Right atrium auricular region (tissue), 2 donors: ENCODE measurements around the gene PHACTR1. TPM values are rescaled to one million over a fixed set of nuclear protein-coding genes. Genes with fewer than 3 reads are reported as not detected.

Source experiments
- DNase-seq: peaks from one replicate; pipeline ENCODE4 v3.0.0-alpha.2; 2019; ENCODE audit warnings: low spot score
- H3K27ac ChIP-seq, 2 donors: fragments of 200-600 bp; sonication (generic); 1 replicate in 1 of 2; 2 replicates in 1 of 2; pipeline ENCODE4 v1.5.1; 2016 to 2019
- H3K27me3 ChIP-seq, 2 donors: fragments of 200-600 bp; sonication (generic); one replicate each; pipeline versions ENCODE4 v1.5.1 to v1.6.0; 2017 to 2019
- H3K36me3 ChIP-seq: fragments of 200-600 bp; sonication (generic); one replicate; pipeline ENCODE4 v1.5.1; 2016
- H3K4me1 ChIP-seq, 2 donors: fragments of 200-600 bp; sonication (generic); one replicate each; pipeline versions ENCODE4 v1.5.1 to v1.6.0; 2017 to 2019
- H3K4me3 ChIP-seq, 2 donors: fragments of 200-600 bp; sonication (generic); 1 replicate in 1 of 2; 2 replicates in 1 of 2; pipeline ENCODE4 v1.5.1; 2017 to 2019; ENCODE audit warnings: mild to moderate bottlenecking in 1 of 2, moderate library complexity in 1 of 2
- H3K9me3 ChIP-seq, 2 donors: fragments of 200-600 bp; sonication (generic); one replicate each; pipeline ENCODE4 v1.5.1; 2019
- total RNA-seq, 2 donors: library from RNA; depleted of rRNA; stranded (reverse); fragments of >200 nt; gene quantifications; one replicate each; pipeline ENCODE4 v1.1.0, GENCODE V29; 2016
- TF ChIP-seq, protein P1 (sequence below), 2 donors: fragments of 200-600 bp; sonication (generic); IDR thresholded peaks; one replicate each; pipeline ENCODE4 v1.5.1; 2019; ENCODE audit warnings: antibody characterized with exemption in 2 of 2

PHACTR1 gene
- total RNA-seq, 2 donors from 2014 or later, result 19.1 to 46.0 TPM

DNA sequence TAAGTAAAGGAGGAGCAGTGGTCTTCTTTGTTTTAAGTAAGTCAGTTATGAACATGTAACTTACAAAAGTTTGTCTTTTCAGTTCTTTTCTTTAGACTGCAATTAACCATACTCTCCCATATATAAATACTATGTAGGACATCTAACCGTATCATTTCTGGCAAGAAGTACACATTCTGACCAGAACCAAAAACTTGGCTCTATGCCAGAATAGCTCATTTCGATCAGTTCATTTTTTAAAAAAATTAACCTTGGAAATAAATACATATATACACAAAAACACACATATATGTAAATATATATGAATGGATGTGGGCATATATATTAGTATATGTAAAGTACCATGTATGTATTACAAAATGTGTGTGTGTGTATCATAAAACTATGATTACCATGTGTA is 145.0 kb downstream of the PHACTR1 start:
- TF ChIP-seq, protein P1, sequence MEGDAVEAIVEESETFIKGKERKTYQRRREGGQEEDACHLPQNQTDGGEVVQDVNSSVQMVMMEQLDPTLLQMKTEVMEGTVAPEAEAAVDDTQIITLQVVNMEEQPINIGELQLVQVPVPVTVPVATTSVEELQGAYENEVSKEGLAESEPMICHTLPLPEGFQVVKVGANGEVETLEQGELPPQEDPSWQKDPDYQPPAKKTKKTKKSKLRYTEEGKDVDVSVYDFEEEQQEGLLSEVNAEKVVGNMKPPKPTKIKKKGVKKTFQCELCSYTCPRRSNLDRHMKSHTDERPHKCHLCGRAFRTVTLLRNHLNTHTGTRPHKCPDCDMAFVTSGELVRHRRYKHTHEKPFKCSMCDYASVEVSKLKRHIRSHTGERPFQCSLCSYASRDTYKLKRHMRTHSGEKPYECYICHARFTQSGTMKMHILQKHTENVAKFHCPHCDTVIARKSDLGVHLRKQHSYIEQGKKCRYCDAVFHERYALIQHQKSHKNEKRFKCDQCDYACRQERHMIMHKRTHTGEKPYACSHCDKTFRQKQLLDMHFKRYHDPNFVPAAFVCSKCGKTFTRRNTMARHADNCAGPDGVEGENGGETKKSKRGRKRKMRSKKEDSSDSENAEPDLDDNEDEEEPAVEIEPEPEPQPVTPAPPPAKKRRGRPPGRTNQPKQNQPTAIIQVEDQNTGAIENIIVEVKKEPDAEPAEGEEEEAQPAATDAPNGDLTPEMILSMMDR (IDR thresholded peaks at IDR 0.05), result no peak
- Histone ChIP-seq H3K27me3 (no peaks in the 10 kb centered on the region), H3K36me3 (no peaks in the 10 kb centered on the region), H3K4me3 (no peak overlapping the region), H3K9me3 (no peaks in the 10 kb centered on the region), H3K4me1 (no peaks in the 10 kb centered on the region), H3K27ac (no peak overlapping the region)
- DNase-seq, result no peak

DNA sequence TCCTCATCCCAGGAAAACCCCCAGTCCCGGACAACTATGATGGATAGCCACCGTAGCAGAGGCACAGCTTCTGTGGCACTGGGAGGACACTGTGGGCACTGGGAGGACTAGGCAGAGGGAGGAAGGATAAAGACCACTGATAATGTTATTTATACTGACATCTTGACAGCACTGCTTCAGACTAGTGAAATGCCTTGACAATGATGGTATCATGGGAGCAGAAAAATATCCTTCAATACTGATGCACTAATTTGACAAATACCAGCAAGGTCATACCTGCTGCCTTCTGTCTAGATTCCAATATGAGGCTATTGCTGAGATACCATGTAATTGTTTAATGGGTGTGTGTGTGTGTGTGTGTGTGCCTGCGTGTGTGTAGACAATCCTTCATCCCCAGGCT is 148.6 kb downstream of the PHACTR1 start:
- Histone ChIP-seq H3K27ac (no peak overlapping the region), H3K9me3 (no peaks in the 10 kb centered on the region), H3K36me3 (no peaks in the 10 kb centered on the region), H3K27me3 (no peaks in the 10 kb centered on the region), H3K4me1 (no peaks in the 10 kb centered on the region), H3K4me3 (no peak overlapping the region)
- TF ChIP-seq, protein P1 (IDR thresholded peaks at IDR 0.05), result no peak
- DNase-seq, result no peak

DNA sequence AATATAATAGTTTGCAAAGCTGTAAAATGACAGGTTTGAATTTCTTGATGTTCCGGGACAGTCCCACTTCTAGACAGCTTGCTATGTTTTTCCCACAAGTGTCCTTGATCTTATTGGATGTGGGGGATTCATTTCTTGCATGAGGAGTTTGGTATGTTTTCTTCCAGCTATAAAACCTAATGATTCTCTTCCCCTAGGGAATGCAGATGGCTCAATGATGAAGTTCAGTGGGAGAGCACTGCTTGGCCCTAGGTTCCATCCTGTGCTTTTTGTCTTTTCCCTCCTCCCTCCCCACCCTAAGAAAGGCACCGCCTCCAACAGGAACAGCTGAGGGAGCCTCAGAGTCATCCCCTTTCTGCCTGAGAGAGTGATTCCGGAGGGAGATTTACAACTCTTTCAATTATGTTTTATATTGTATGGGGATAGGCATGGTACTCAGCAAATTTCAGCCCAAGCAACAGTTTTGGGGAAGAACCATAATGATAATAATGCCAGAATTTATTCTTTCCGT is 149.2 kb downstream of the PHACTR1 start:
- TF ChIP-seq, protein P1 (IDR thresholded peaks at IDR 0.05), result no peak
- no peak overlapping the region for H3K27ac ChIP-seq
- DNase-seq, result no peak
- no peaks in the 10 kb centered on the region for H3K36me3 ChIP-seq
- no peaks in the 10 kb centered on the region for H3K9me3 ChIP-seq
- no peak overlapping the region for H3K4me3 ChIP-seq
- no peaks in the 10 kb centered on the region for H3K27me3 ChIP-seq
- no peaks in the 10 kb centered on the region for H3K4me1 ChIP-seq

DNA sequence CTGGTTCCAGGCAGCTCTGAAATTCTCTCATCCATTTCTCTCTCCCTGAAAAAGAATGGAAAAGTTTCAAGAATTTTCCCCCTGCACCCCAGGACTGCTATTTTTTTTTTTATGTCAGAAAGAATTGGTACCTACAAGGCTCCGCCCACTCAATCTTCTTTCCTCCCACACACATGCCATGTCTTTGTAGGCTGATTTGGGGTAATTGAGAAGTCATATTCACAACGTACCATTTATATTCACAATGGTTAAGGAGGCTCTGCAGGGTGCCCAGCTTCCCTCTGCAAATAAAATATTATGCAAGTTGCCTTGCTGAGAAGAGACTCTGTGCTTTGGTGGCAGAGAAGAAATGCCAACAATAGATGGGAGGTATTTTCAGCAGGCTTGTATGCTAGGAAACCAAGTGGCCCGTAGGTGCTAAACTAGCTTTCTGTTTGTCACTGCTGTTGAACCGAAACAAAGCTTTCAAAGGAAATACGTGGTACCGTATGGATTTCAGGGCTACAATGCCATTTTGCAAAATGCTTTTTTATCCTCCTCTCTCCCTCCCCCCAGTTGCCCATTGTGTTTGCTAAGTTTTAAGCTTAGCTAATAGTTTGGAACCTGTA is 150.0 kb downstream of the PHACTR1 start:
- TF ChIP-seq, protein P1 (IDR thresholded peaks at IDR 0.05), result no peak
- H3K36me3 ChIP-seq, result no peaks in the 10 kb centered on the region
- H3K4me3 ChIP-seq, result no peak overlapping the region
- no peaks in the 10 kb centered on the region for H3K9me3 ChIP-seq
- H3K27me3 ChIP-seq, result no peaks in the 10 kb centered on the region
- H3K27ac ChIP-seq, result no peak overlapping the region
- DNase-seq, result no peak
- H3K4me1 ChIP-seq, result no peaks in the 10 kb centered on the region

DNA sequence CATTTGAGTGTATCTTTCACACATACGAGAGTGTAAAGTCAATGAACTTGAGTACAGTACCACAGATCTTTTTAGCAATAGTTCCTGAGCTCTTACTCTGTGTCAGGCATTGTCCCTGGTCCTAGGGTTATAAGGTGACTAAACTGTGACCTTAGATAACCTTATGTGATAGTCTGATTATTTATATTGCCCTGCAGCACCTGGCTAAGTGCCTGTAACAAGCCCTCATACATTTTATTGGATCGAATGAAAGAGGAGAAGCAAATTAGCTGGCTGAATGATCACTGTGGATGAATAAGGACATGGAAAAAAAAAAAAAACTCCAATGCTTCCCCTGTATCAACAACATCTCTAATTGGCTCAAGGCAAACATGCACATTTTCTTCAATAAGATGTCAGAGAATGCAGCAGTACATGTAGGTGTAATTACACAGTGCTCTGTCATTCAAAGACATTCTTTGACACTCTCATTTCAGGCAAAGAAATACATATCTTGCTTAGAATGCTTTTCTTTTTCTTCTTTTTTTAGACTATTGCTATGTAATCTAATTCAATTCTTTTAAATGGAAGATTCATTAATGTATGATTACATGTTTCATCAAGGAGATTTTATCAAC is 153.4 kb downstream of the PHACTR1 start:
- Histone ChIP-seq H3K27me3 (no peaks in the 10 kb centered on the region), H3K9me3 (no peaks in the 10 kb centered on the region), H3K4me1 (no peaks in the 10 kb centered on the region), H3K36me3 (no peaks in the 10 kb centered on the region), H3K27ac (no peak overlapping the region), H3K4me3 (no peak overlapping the region)
- no peak for DNase-seq
- TF ChIP-seq, protein P1 (IDR thresholded peaks at IDR 0.05), result no peak
